Endothelial cell of umbilical vein (primary cell): ENCODE measurements around the gene PGAM5. TPM values are rescaled to one million over a fixed set of nuclear protein-coding genes. Genes with fewer than 3 reads are reported as not detected.

Experiments used
- BruUV-seq: library from RNA; stranded (reverse); fragments of 400-500 nt; replicated peaks from 2 replicates; lab custom pipeline; 2021; lab: Mats Ljungman, UMichigan
- CTCF ChIA-PET: fragments of 300-600, 350-600 bp; sonication (Branson Sonifier 250); formaldehyde crosslinking; loops from one replicate; lab custom pipeline; 2021; ENCODE audit warnings: antibody characterized with exemption, inconsistent platforms; lab: Charles Lee
- POLR2A ChIA-PET: fragments of 300-600, 350-600 bp; sonication (Branson Sonifier 250); formaldehyde crosslinking; loops from one replicate; lab custom pipeline; 2021; ENCODE audit warnings: antibody characterized with exemption, inconsistent platforms; lab: Charles Lee
- DNase-seq: peaks from one replicate; pipeline ENCODE4 v3.0.0-alpha.2; 2011; ENCODE audit warnings: low read depth, low spot score
- FAIRE-seq: peaks from 2 replicates; lab custom pipeline; 2011; peaks lifted over from hg19 to GRCh38; lab: Jason Lieb, UNC
- H2AFZ ChIP-seq: 2 replicates; pipeline ENCODE4 v1.6.0; 2012; ENCODE audit warnings: low read depth, low read length, control low read depth, inconsistent platforms
- H3K27ac ChIP-seq: 2 replicates; pipeline ENCODE4 v1.5.1; 2011; ENCODE audit warnings: low read depth, mild to moderate bottlenecking, control low read depth, low read length, moderate library complexity; ENCODE audit not compliant: insufficient read depth
- H3K27me3 ChIP-seq, 2 experiments: 2 replicates each; pipeline versions ENCODE4 v1.6.0 to v1.6.1; 2011; ENCODE audit warnings: low read length in 2 of 2, mixed read lengths in 1 of 2; ENCODE audit not compliant: control insufficient read depth in 2 of 2, insufficient read depth in 2 of 2
- H3K36me3 ChIP-seq, 2 experiments: 2 replicates in 1 of 2; 3 replicates in 1 of 2; pipeline ENCODE4 v1.5.1; 2011; ENCODE audit warnings: low read length in 2 of 2, mild to moderate bottlenecking in 1 of 2, moderate library complexity in 1 of 2; ENCODE audit not compliant: control insufficient read depth in 2 of 2, insufficient read depth in 2 of 2; ENCODE audit errors: extremely low read depth in 1 of 2
- H3K4me1 ChIP-seq: 3 replicates; pipeline ENCODE4 v1.5.1; 2011; ENCODE audit warnings: mild to moderate bottlenecking, low read length; ENCODE audit not compliant: control insufficient read depth, insufficient read depth; ENCODE audit errors: extremely low read depth
- H3K4me2 ChIP-seq: 2 replicates; pipeline ENCODE4 v1.6.1; 2011; ENCODE audit warnings: low read length, control low read depth, mixed read lengths; ENCODE audit not compliant: insufficient read depth
- H3K4me3 ChIP-seq, 3 experiments: fragments of 200-600 bp in 1 of 3; sonication (generic), shearing (Covaris generic) in 1 of 3; replicated peaks in 1 of 3; 2 replicates each; pipeline ENCODE4 v1.5.1; 2011 to 2016; ENCODE audit warnings: control low read depth in 3 of 3, low read length in 3 of 3, mild to moderate bottlenecking in 2 of 3, inconsistent platforms in 1 of 3, low read depth in 1 of 3, moderate library complexity in 1 of 3; ENCODE audit not compliant: insufficient read depth in 1 of 3
- H3K79me2 ChIP-seq: 2 replicates; pipeline ENCODE4 v1.6.0; 2012; ENCODE audit warnings: low read length, inconsistent platforms; ENCODE audit not compliant: control insufficient read depth, insufficient read depth
- H3K9ac ChIP-seq: replicated peaks from 2 replicates; pipeline ENCODE3; 2011; ENCODE audit warnings: low read length, control low read depth; ENCODE audit not compliant: insufficient read depth; ENCODE audit errors: extremely low read depth
- H3K9me1 ChIP-seq: replicated peaks from 3 replicates; pipeline ENCODE4 v1.6.0; 2011; ENCODE audit warnings: mild to moderate bottlenecking, low read length; ENCODE audit not compliant: control insufficient read depth, insufficient read depth; ENCODE audit errors: extremely low read depth
- H3K9me3 ChIP-seq: replicated peaks from 2 replicates; pipeline ENCODE4 v1.5.1; 2012; ENCODE audit warnings: low read length, inconsistent platforms; ENCODE audit not compliant: control insufficient read depth, insufficient read depth
- H4K20me1 ChIP-seq: replicated peaks from 2 replicates; pipeline ENCODE3; 2011; ENCODE audit warnings: mild to moderate bottlenecking, low read length; ENCODE audit not compliant: control insufficient read depth, insufficient read depth; ENCODE audit errors: extremely low read depth
- EZH2 ChIP-seq: IDR thresholded peaks from 2 replicates; pipeline ENCODE4 v1.6.1; 2012; ENCODE audit warnings: borderline replicate concordance, low read depth, mild to moderate bottlenecking, moderate library complexity, low read length, inconsistent platforms; ENCODE audit not compliant: severe bottlenecking
- FOS ChIP-seq: IDR thresholded peaks from 2 replicates; pipeline ENCODE4 v1.6.1; 2011; ENCODE audit warnings: mild to moderate bottlenecking, low read length, moderate library complexity, borderline replicate concordance; ENCODE audit not compliant: insufficient read depth
- GATA2 ChIP-seq: IDR thresholded peaks from 2 replicates; pipeline ENCODE4 v1.7.0; 2011; ENCODE audit warnings: low read depth, mild to moderate bottlenecking, moderate library complexity, mixed read lengths, low read length; ENCODE audit not compliant: insufficient read length, insufficient read depth
- JUN ChIP-seq: IDR thresholded peaks from 2 replicates; pipeline ENCODE4 v1.6.1; 2011; ENCODE audit warnings: borderline replicate concordance, low read depth; ENCODE audit not compliant: insufficient read length, insufficient read depth
- MAX ChIP-seq: IDR thresholded peaks from 2 replicates; pipeline ENCODE4 v1.6.1; 2011; ENCODE audit not compliant: insufficient read depth, insufficient read length
- MYC ChIP-seq: IDR thresholded peaks from one replicate; pipeline ENCODE4 v1.6.1; 2011; ENCODE audit warnings: mild to moderate bottlenecking, low read depth, low read length
- POLR2A ChIP-seq: IDR thresholded peaks from 2 replicates; pipeline ENCODE4 v1.6.1; 2012; ENCODE audit warnings: low read depth, mild to moderate bottlenecking, control low read depth, low read length
- POLR2AphosphoS5 ChIP-seq: IDR thresholded peaks from 2 replicates; pipeline ENCODE4 v1.6.1; 2012; ENCODE audit warnings: low read depth, mild to moderate bottlenecking, control low read depth, low read length, moderate library complexity; ENCODE audit not compliant: insufficient read depth
- dilution Hi-C: fragments of 300-500 bp; cut with MboI; formaldehyde crosslinking; loops from one replicate; pipeline ENCODE4 v1.15.0; 2019; ENCODE audit warnings: low sequenced_read_pairs; ENCODE audit not compliant: extremely low pct_ligation_motif_present
- intact Hi-C: fragments of 100-400 bp; cut with micrococcal nuclease; formaldehyde crosslinking; loops from one replicate; pipeline ENCODE4 v1.10.0; 2022
- polyA plus RNA-seq, 4 experiments: library from polyadenylated mRNA; depleted of rRNA in 3 of 4; stranded (reverse) in 3 of 4; unstranded in 1 of 4; fragments of >200 nt; gene quantifications; 2 replicates each; pipeline versions ENCODE4 v1.2.1 to v1.2.3, GENCODE V29; 2011 to 2012; ENCODE audit warnings: missing spikeins in 1 of 4
- total RNA-seq: library from RNA; stranded (reverse); gene quantifications from 2 replicates; pipeline ENCODE4 v1.2.3, GENCODE V29; 2021
- TF ChIP-seq, protein P1 (sequence below), 2 donors: IDR thresholded peaks; 1 replicate in 1 of 2; 2 replicates in 1 of 2; pipeline ENCODE4 v1.5.1; 2011; ENCODE audit warnings: low read length in 2 of 2, mild to moderate bottlenecking in 2 of 2, moderate library complexity in 2 of 2, control low read depth in 1 of 2, inconsistent platforms in 1 of 2, low read depth in 1 of 2; ENCODE audit not compliant: insufficient read depth in 1 of 2; ENCODE audit errors: extremely low read depth in 1 of 2

PGAM5 gene
- total and polyA plus RNA-seq, 2 donors (not counting 3 experiments of a cell fraction or from before 2014, with no cell fraction given): 23.1 to 52.8 TPM

DNA sequence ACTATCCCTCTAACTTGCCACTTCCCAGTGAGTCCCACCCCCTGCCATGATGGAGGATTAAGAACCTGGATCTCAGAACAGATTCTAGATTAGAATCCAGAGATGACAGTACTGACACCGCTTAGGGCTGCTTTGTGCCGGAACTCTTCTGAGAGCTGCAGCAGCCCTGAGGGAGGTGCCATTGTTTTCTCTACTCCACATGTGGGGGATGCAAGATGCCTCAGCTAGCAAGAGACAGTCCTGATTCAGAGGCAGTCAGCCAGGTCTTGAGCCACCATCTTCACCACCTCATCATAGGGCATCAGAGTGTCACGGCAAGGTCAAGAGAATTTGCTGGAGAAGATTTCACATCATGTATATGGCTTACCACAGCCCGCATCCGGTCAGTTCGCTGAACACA is 3.4 kb upstream of the PGAM5 start:
- intact Hi-C loops: no loop called here

DNA sequence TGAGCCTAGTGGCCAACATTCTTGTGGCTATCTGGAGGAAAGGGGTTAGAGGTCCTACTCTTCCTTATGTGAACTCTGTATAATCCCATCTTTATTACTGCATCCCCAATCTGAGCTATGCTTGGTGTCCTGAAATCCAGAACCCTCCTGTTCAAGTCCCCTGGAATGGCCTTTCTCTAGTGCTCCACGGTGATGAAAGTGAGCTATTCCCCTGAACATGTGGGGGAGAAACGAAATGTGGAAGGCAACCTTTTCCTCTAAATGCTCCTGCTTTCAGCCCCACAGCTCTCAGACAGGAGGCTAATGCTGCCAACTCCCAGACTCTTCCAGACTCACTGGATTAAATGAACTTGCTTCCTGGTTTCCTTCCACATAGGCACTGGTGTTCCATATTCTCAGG is 2.5 kb upstream of the PGAM5 start:
- peaks cover 22% of the 10 kb centered on the region for H3K79me2 ChIP-seq
- H3K9me3 ChIP-seq: no peaks in the 10 kb centered on the region
- H2AFZ ChIP-seq: no peak overlapping the region
- no TSS peak for BruUV-seq
- DNase-seq (no peak), FAIRE-seq (no peak)
- POLR2A ChIA-PET: no interaction called here
- H3K36me3 ChIP-seq: peaks cover 0 to 4% of the 10 kb centered on the region in 2 experiments
- peaks cover 5% of the 10 kb centered on the region for H3K4me1 ChIP-seq
- no peak overlapping the region for H3K27ac ChIP-seq
- no peaks in the 10 kb centered on the region for H3K9me1 ChIP-seq
- H3K4me3 ChIP-seq: no peak overlapping the region
- intact Hi-C loops (no loop called here), dilution Hi-C loops (no loop called here)
- TF ChIP-seq MYC (no peak), EZH2 (no peak), POLR2AphosphoS5 (no peak), JUN (no peak), GATA2 (no peak), POLR2A (no peak), FOS (no peak), MAX (no peak)
- TF ChIP-seq, protein P1, sequence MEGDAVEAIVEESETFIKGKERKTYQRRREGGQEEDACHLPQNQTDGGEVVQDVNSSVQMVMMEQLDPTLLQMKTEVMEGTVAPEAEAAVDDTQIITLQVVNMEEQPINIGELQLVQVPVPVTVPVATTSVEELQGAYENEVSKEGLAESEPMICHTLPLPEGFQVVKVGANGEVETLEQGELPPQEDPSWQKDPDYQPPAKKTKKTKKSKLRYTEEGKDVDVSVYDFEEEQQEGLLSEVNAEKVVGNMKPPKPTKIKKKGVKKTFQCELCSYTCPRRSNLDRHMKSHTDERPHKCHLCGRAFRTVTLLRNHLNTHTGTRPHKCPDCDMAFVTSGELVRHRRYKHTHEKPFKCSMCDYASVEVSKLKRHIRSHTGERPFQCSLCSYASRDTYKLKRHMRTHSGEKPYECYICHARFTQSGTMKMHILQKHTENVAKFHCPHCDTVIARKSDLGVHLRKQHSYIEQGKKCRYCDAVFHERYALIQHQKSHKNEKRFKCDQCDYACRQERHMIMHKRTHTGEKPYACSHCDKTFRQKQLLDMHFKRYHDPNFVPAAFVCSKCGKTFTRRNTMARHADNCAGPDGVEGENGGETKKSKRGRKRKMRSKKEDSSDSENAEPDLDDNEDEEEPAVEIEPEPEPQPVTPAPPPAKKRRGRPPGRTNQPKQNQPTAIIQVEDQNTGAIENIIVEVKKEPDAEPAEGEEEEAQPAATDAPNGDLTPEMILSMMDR (IDR thresholded peaks at IDR 0.05; ENCODE audit: extremely low read depth in 1 of 2, insufficient read depth in 1 of 2, low read depth in 1 of 2, low read length in 2 of 2): no peak
- no peaks in the 10 kb centered on the region for H3K27me3 ChIP-seq
- no peak overlapping the region for H3K9ac ChIP-seq
- no peaks in the 10 kb centered on the region for H4K20me1 ChIP-seq
- H3K4me2 ChIP-seq: no peak overlapping the region
- CTCF ChIA-PET: interaction anchor here (1.0 kb wide), 1 partner anchor 13 kb away, joined by 3 read pairs; no protein-coding TSS in a partner anchor

More for the DNA sequence above, 3.4 kb upstream of the PGAM5 start:
- Histone ChIP-seq H3K9ac (no peak overlapping the region), H3K36me3 (peaks cover 0 to 8% of the 10 kb centered on the region in 2 experiments), H3K27ac (no peak overlapping the region), H4K20me1 (no peaks in the 10 kb centered on the region), H3K9me3 (no peaks in the 10 kb centered on the region), H3K79me2 (peaks cover 15% of the 10 kb centered on the region), H2AFZ (no peak overlapping the region), H3K4me3 (no peak overlapping the region), H3K4me1 (peaks cover 5% of the 10 kb centered on the region), H3K27me3 (no peaks in the 10 kb centered on the region), H3K9me1 (no peaks in the 10 kb centered on the region), H3K4me2 (no peak overlapping the region)
- DNase-seq: no peak
- CTCF ChIA-PET: no interaction called here
- POLR2A ChIA-PET: no interaction called here
- dilution Hi-C loops: no loop called here
- no peak for FAIRE-seq
- BruUV-seq: no TSS peak
- no peak for TF ChIP-seq JUN
- TF ChIP-seq EZH2: no peak
- TF ChIP-seq POLR2A: no peak
